Endothelial cell of umbilical vein (primary cell): Measurements from ENCODE around the gene COL23A1.

Experiments used
- CTCF ChIP-seq, 2 donors: IDR thresholded peaks; 1 replicate in 1 of 2; 2 replicates in 1 of 2; pipeline ENCODE4 v1.5.1; 2011; ENCODE audit warnings: low read length in 2 of 2, mild to moderate bottlenecking in 2 of 2, moderate library complexity in 2 of 2, control low read depth in 1 of 2, inconsistent platforms in 1 of 2, low read depth in 1 of 2; ENCODE audit not compliant: insufficient read depth in 1 of 2; ENCODE audit errors: extremely low read depth in 1 of 2
- EZH2 ChIP-seq: IDR thresholded peaks from 2 replicates; pipeline ENCODE4 v1.6.1; 2012; ENCODE audit warnings: borderline replicate concordance, low read depth, mild to moderate bottlenecking, moderate library complexity, low read length, inconsistent platforms; ENCODE audit not compliant: severe bottlenecking

- TF ChIP-seq CTCF (IDR thresholded peaks at IDR 0.05; ENCODE audit: extremely low read depth in 1 of 2, insufficient read depth in 1 of 2, low read depth in 1 of 2, low read length in 2 of 2) (no peak), EZH2 (no peak)
Observed at GRCh38 chr5:178624631-178625546, 34.7 kb upstream of the COL23A1 start.
